Natural killer cell (primary cell): ENCODE measurements around the gene TRAFD1. TPM values are rescaled to one million over a fixed set of nuclear protein-coding genes. Genes with fewer than 3 reads are reported as not detected.
"Not testable (repeated sequence)": the region's sequence is repeated elsewhere in the genome, so short reads cannot be mapped to it uniquely, and the experiment has no call there.

Experiments used
- ATAC-seq, 3 donors: fragments of 150-1000 bp in 2 of 3; fragments of 200-7000 bp in 1 of 3; cut with Tn5 transposase; 1 replicate in 1 of 3; 2 replicates in 2 of 3; pipeline ENCODE4 v1.10.0; 2021; ENCODE audit warnings: mild to moderate bottlenecking in 2 of 3, moderate library complexity in 2 of 3
- DNase-seq, 2 donors: peaks; one replicate each; pipeline versions ENCODE4 v3.0.0 to v3.0.0-alpha.2; 2013 to 2021; ENCODE audit warnings: mixed read lengths in 1 of 2
- H3K27ac ChIP-seq: one replicate; pipeline ENCODE4 v1.5.1; 2013; ENCODE audit warnings: mild to moderate bottlenecking, low read length
- H3K27me3 ChIP-seq: one replicate; pipeline ENCODE4 v1.6.1; 2013; ENCODE audit warnings: low read length; ENCODE audit not compliant: control insufficient read depth, insufficient read depth
- H3K36me3 ChIP-seq: one replicate; pipeline ENCODE4 v1.6.1; 2013; ENCODE audit warnings: low read length; ENCODE audit not compliant: control insufficient read depth, insufficient read depth
- H3K4me1 ChIP-seq: one replicate; pipeline ENCODE4 v1.6.1; 2013; ENCODE audit warnings: low read length; ENCODE audit not compliant: control insufficient read depth, insufficient read depth
- H3K4me3 ChIP-seq: one replicate; pipeline ENCODE4 v1.5.1; 2013; ENCODE audit warnings: low read length
- H3K9me3 ChIP-seq: one replicate; pipeline ENCODE4 v1.6.1; 2013; ENCODE audit warnings: low read length; ENCODE audit not compliant: control insufficient read depth, insufficient read depth
- H3K27ac Mint-ChIP-seq, 2 donors: one replicate each; pipeline ENCODE4 v1.8.0; 2022; ENCODE audit warnings: mild to moderate bottlenecking in 2 of 2, mixed read lengths in 2 of 2, moderate library complexity in 1 of 2
- H3K27me3 Mint-ChIP-seq, 2 donors: one replicate each; pipeline ENCODE4 v1.8.0; 2022; ENCODE audit warnings: low read depth in 2 of 2, mixed read lengths in 2 of 2
- H3K36me3 Mint-ChIP-seq: one replicate; pipeline ENCODE4 v1.8.0; 2022; ENCODE audit warnings: mixed read lengths
- H3K4me1 Mint-ChIP-seq, 2 donors: one replicate each; pipeline ENCODE4 v1.8.0; 2022; ENCODE audit warnings: mixed read lengths in 2 of 2
- H3K4me3 Mint-ChIP-seq: one replicate; pipeline ENCODE4 v1.8.0; 2022; ENCODE audit warnings: mild to moderate bottlenecking, moderate library complexity, mixed read lengths
- H3K9me3 Mint-ChIP-seq, 2 donors: one replicate each; pipeline ENCODE4 v1.8.0; 2022; ENCODE audit warnings: mixed read lengths in 2 of 2
- WGBS: methylation state at CpG from one replicate; pipeline ENCODE4 v1.1.7; 2013; ENCODE audit warnings: missing lambda C conversion rate; ENCODE audit not compliant: insufficient coverage; 5-methylcytosine and 5-hydroxymethylcytosine counted together
- intact Hi-C: fragments of 100-400 bp; cut with micrococcal nuclease; formaldehyde crosslinking; loops from one replicate; pipeline ENCODE4 v1.14.2; 2022
- total RNA-seq, 4 donors: library from RNA; stranded (reverse); fragments of 120-200 nt in 1 of 4; gene quantifications; one replicate each; pipeline versions ENCODE4 v1.2.3 to v1.2.4, GENCODE V29; 2013 to 2022
- TF ChIP-seq, protein P1 (sequence below): fragments of 200-600 bp; IDR thresholded peaks from one replicate; pipeline ENCODE4 v1.8.0; 2022; ENCODE audit warnings: antibody characterized with exemption

Gene TRAFD1
- total RNA-seq, 3 donors from 2014 or later (not counting 1 experiment from before 2014, with no cell fraction given), result 35.8 to 45.3 (median 45.2) TPM

DNA sequence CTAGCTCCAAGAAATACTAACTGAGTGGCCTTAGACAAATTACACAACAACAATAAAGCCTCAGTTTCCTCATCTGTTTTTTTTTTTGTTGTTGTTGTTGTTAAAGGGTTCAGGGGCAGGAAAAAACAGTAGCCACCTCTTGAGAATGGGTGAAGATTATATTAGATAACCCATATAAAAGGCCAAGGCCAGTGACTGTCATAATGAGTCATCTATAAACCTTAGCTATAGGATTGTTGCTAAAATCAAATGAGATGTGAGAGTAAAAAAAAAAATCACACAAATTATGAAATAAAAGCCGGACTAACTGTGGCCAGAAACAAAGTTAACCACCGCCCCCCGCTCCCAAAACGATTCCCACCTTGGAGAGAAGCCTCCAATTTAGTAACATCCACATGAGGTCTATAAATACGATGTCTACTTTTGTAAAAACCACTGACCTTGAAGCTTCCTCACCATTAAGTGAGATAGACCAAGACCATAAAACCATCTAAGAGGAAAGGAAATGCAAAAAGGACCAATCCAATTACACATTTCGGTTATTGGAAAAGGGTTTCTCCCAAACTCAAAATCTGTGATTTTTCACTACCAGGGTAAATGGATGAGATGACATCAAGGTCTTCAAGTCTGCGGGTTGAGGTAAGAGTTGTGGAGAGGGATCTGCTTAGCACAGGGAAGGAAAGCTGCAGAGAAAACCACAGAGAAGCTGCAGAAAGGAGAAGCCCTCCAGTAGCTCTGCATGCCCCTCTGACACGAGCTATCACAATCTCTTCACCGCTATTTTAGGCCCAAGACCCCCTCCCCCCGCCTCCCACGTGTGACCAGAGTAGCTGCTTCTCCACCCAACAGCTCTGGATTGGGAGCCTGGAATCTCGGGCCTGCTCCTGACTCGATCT, 17.8 kb upstream of the TRAFD1 start:
- peak overlapping the region; percentile 91 to 93 for H3K27ac Mint-ChIP-seq
- WGBS, result 11% methylated on average over 12 of the region's 13 CpGs
- intact Hi-C loops, result loop anchor here (1.0 kb wide), 2 partner anchors 18 to 23 kb away; partner anchors contain the start of gene TRAFD1
- peak in 1 of 2 donors; percentile 29 for DNase-seq
- H3K4me3 Mint-ChIP-seq, result peak overlapping the region; percentile 95
- peak overlapping the region; percentile 88 for H3K4me3 ChIP-seq
- H3K27me3 Mint-ChIP-seq, result no peaks in the 10 kb centered on the region
- TF ChIP-seq, protein P1, sequence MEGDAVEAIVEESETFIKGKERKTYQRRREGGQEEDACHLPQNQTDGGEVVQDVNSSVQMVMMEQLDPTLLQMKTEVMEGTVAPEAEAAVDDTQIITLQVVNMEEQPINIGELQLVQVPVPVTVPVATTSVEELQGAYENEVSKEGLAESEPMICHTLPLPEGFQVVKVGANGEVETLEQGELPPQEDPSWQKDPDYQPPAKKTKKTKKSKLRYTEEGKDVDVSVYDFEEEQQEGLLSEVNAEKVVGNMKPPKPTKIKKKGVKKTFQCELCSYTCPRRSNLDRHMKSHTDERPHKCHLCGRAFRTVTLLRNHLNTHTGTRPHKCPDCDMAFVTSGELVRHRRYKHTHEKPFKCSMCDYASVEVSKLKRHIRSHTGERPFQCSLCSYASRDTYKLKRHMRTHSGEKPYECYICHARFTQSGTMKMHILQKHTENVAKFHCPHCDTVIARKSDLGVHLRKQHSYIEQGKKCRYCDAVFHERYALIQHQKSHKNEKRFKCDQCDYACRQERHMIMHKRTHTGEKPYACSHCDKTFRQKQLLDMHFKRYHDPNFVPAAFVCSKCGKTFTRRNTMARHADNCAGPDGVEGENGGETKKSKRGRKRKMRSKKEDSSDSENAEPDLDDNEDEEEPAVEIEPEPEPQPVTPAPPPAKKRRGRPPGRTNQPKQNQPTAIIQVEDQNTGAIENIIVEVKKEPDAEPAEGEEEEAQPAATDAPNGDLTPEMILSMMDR, result no peak
- no peaks in the 10 kb centered on the region for H3K36me3 ChIP-seq
- no peaks in the 10 kb centered on the region for H3K9me3 Mint-ChIP-seq
- H3K9me3 ChIP-seq, result no peaks in the 10 kb centered on the region
- H3K4me1 ChIP-seq, result peaks cover 25% of the 10 kb centered on the region
- no peak for ATAC-seq
- peaks cover 33 to 35% of the 10 kb centered on the region in 2 donors for H3K4me1 Mint-ChIP-seq
- H3K27ac ChIP-seq, result peak overlapping the region; percentile 50
- H3K36me3 Mint-ChIP-seq, result no peaks in the 10 kb centered on the region
- no peaks in the 10 kb centered on the region for H3K27me3 ChIP-seq

DNA sequence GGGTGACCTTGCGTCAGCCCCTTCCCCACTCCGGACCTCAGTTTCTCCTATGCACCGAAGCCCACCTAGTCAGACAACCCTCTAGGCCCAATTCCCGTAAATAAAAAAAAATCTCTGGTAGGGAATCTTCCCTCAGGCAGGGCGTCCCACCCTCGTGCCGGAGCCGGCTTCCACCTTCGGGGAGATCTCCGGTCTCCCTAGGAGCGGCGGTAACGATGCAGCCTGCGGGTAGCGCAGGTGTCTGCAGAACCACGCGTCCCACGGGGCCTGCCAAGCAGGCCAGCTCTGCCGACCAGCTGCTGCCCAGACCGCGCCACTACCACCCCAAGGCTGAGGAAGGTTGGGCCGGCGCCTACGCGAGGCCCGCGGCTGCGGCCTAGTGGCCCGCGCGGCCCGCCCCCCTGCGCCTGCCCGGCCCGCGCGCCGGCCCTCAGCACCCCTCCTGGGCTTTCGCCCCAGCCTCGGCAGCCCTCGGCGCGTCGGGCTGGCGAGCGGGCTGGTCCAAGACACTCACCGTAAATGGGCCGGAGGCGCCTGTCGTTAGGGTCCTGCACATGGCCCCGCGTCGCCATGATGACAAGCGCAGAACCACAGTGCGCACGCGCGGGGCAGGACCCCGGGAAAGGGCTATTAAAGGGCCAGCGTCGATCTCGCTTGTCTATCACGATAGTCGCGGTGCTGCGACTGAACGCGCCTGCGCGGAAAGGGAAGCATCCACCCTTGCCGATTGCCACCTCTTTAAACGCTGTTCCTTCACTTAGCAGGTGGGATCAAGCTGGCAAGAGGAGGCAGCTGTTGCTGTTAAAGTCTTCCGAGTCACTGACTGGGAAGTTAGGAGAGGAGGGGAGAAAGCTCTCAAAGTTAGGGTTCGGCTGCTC, 16.9 kb upstream of the TRAFD1 start, which contains the start of gene NAA25:
NAA25 (minus strand) TSS at position 582 of the 878 bp plus-strand sequence; CDS start at position 572, 10 bp downstream.
- H3K27ac Mint-ChIP-seq, result peak within 1 kb of the TSS; percentile 91 to 93
- no peaks in the 10 kb centered on the region for H3K9me3 Mint-ChIP-seq
- whole genome bisulfite sequencing, result under 1% methylated on average over 74 of the region's 74 CpGs
- Histone ChIP-seq H3K4me3 (peak within 1 kb of the TSS; percentile 88), H3K27ac (peak within 1 kb of the TSS; percentile 80), H3K4me1 (peaks cover 25% of the 10 kb centered on the region), H3K9me3 (no peaks in the 10 kb centered on the region), H3K27me3 (no peaks in the 10 kb centered on the region), H3K36me3 (no peaks in the 10 kb centered on the region)
- intact Hi-C loops, result loop anchor here (1.0 kb wide), 2 partner anchors 17 to 22 kb away; partner anchors contain the start of gene TRAFD1
- H3K4me3 Mint-ChIP-seq, result peak within 1 kb of the TSS; percentile 95
- H3K4me1 Mint-ChIP-seq, result peaks cover 33 to 34% of the 10 kb centered on the region in 2 donors
- peak; percentile 84 to 94 for DNase-seq
- peak; percentile 82 to 91 (median 87) for ATAC-seq
- no peaks in the 10 kb centered on the region for H3K27me3 Mint-ChIP-seq
- H3K36me3 Mint-ChIP-seq, result no peaks in the 10 kb centered on the region
- TF ChIP-seq, protein P1, result no peak

DNA sequence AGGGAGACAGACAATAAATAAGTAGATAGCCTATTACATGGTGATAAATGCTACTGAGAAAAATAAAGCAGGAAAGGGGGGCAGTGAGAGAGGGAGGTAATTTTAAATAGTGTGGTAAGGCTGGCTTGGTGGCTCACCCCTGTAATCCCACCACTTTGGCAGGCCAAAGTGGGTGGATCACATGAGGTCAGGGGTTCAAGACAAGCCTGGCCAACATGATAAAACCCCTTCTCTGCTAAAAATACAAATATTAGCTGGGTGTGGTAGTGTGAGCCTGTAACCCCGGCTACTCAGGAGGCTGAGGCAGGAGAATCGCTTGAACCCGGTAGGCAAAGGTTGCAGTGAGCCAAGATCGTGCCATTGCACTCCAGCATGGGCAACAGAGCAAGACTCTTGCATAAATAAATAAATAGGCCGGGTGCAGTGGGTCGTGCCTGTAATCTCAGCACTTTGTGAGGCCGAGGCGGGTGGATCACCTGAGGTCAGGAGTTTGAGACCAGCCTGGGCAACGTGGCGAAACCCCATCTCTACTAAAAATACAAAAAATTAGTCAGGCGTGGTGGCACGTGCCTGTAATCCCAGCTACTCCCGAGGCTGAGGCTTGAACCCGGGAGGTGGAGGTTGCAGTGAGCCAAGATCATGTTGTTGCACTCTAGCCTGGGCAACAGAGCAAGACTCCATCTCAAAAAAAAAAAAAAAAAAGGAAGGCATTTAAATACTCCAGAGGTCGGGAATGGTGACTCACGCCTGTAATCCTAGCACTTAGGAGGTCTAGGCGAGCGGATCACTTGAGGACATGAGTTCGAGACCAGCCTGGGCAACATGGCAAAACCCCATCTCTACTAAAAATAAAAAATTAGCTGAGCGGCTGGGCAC, 14.3 kb upstream of the TRAFD1 start:
- H3K27ac ChIP-seq, H3K4me3 Mint-ChIP-seq, H3K36me3 ChIP-seq, H3K4me3 ChIP-seq, H3K27me3 Mint-ChIP-seq, DNase-seq, H3K27ac Mint-ChIP-seq, H3K9me3 Mint-ChIP-seq, H3K27me3 ChIP-seq, H3K9me3 ChIP-seq, ATAC-seq, H3K36me3 Mint-ChIP-seq, intact Hi-C loops: not testable (repeated sequence)
- H3K4me1 Mint-ChIP-seq, result peaks cover 19 to 24% of the 10 kb centered on the region in 2 donors
- H3K4me1 ChIP-seq, result peaks cover 25% of the 10 kb centered on the region
- WGBS, result 94% methylated on average over 16 of the region's 20 CpGs
